IMR-90 (cell line): ENCODE data around the gene UQCRC1. TPM values are rescaled to one million over a fixed set of nuclear protein-coding genes. Genes with fewer than 3 reads are reported as not detected.

ENCODE experiments used
- ATAC-seq: fragments of 200-7000 bp; cut with Tn5 transposase; 2 replicates; pipeline ENCODE4 v1.9.1; 2020; ENCODE audit warnings: low read depth, mild to moderate bottlenecking, moderate library complexity
- BruUV-seq: library from RNA; stranded (reverse); fragments of 400-500 nt; replicated peaks from 2 replicates; lab custom pipeline; 2021; lab: Mats Ljungman, UMichigan
- CTCF ChIA-PET: fragments of 300-600 bp; formaldehyde crosslinking; extraction: SDS; loops from one replicate; lab custom pipeline; 2021; ENCODE audit warnings: antibody characterized with exemption; lab: Yijun Ruan, JAX
- POLR2A ChIA-PET: fragments of 300-600 bp; sonication (Branson Sonifier 250); formaldehyde crosslinking; loops from one replicate; lab custom pipeline; 2022; ENCODE audit warnings: antibody characterized with exemption; ENCODE audit not compliant: unreplicated experiment; lab: Charles Lee
- DNase-seq: peaks from one replicate; pipeline ENCODE4 v3.0.0; 2013
- H2AFZ ChIP-seq: replicated peaks from 2 replicates; pipeline ENCODE3; 2013; ENCODE audit warnings: low read length, mild to moderate bottlenecking; ENCODE audit not compliant: poor library complexity
- H2AK5ac ChIP-seq: 2 replicates; pipeline ENCODE4 v1.6.1; 2013; ENCODE audit warnings: low read depth, low read length, inconsistent platforms
- H2AK9ac ChIP-seq: replicated peaks from 2 replicates; pipeline ENCODE3; 2013; ENCODE audit warnings: mild to moderate bottlenecking, low read depth, low read length, moderate library complexity; ENCODE audit not compliant: poor library complexity
- H2BK120ac ChIP-seq: 2 replicates; pipeline ENCODE4 v1.6.1; 2013; ENCODE audit warnings: low read depth, low read length, inconsistent platforms
- H2BK15ac ChIP-seq: 3 replicates; pipeline ENCODE4 v1.6.1; 2013; ENCODE audit warnings: low read depth, low read length, inconsistent platforms
- H2BK20ac ChIP-seq: 2 replicates; pipeline ENCODE4 v1.6.1; 2013; ENCODE audit warnings: low read depth, mild to moderate bottlenecking, inconsistent platforms, low read length, moderate library complexity
- H2BK5ac ChIP-seq: 2 replicates; pipeline ENCODE4 v1.6.1; 2013; ENCODE audit warnings: mild to moderate bottlenecking, low read depth, low read length, inconsistent platforms; ENCODE audit not compliant: poor library complexity, severe bottlenecking
- H3K14ac ChIP-seq: replicated peaks from 2 replicates; pipeline ENCODE4 v1.6.1; 2013; ENCODE audit warnings: low read depth, low read length, inconsistent platforms
- H3K18ac ChIP-seq: 2 replicates; pipeline ENCODE4 v1.6.1; 2013; ENCODE audit warnings: low read depth, low read length, control low read depth
- H3K23ac ChIP-seq: 2 replicates; pipeline ENCODE4 v1.6.1; 2013; ENCODE audit warnings: low read depth, low read length, inconsistent platforms
- H3K27ac ChIP-seq: 2 replicates; pipeline ENCODE4 v1.5.1; 2013; ENCODE audit warnings: mild to moderate bottlenecking, control low read depth, low read length; ENCODE audit not compliant: insufficient read depth
- H3K27me3 ChIP-seq: 2 replicates; pipeline ENCODE4 v1.6.1; 2013; ENCODE audit warnings: low read length; ENCODE audit not compliant: control insufficient read depth, insufficient read depth
- H3K36me3 ChIP-seq: 2 replicates; pipeline ENCODE4 v1.6.1; 2013; ENCODE audit warnings: low read length, mixed read lengths; ENCODE audit not compliant: control insufficient read depth, insufficient read depth
- H3K4ac ChIP-seq: 2 replicates; pipeline ENCODE4 v1.6.1; 2013; ENCODE audit warnings: low read depth, low read length, inconsistent platforms
- H3K4me1 ChIP-seq: 2 replicates; pipeline ENCODE4 v1.6.1; 2013; ENCODE audit warnings: low read length, mixed read lengths; ENCODE audit not compliant: control insufficient read depth, insufficient read depth
- H3K4me2 ChIP-seq: 2 replicates; pipeline ENCODE4 v1.6.1; 2013; ENCODE audit warnings: low read depth, mild to moderate bottlenecking, control low read depth, low read length, moderate library complexity
- H3K4me3 ChIP-seq: 2 replicates; pipeline ENCODE4 v1.5.1; 2013; ENCODE audit warnings: low read depth, mild to moderate bottlenecking, control low read depth, low read length, moderate library complexity; ENCODE audit not compliant: insufficient read depth
- H3K56ac ChIP-seq: 2 replicates; pipeline ENCODE4 v1.6.1; 2013; ENCODE audit warnings: low read length, inconsistent platforms; ENCODE audit not compliant: insufficient read depth; ENCODE audit errors: extremely low read depth
- H3K79me1 ChIP-seq, 2 experiments: 2 replicates each; pipeline ENCODE4 v1.6.1; 2013; ENCODE audit warnings: low read length in 2 of 2, inconsistent platforms in 1 of 2, low read depth in 1 of 2
- H3K9ac ChIP-seq: 2 replicates; pipeline ENCODE4 v1.6.1; 2013; ENCODE audit warnings: low read depth, low read length, control low read depth
- H3K9me1 ChIP-seq: 2 replicates; pipeline ENCODE4 v1.6.1; 2013; ENCODE audit warnings: low read length, inconsistent platforms; ENCODE audit not compliant: insufficient read depth
- H3K9me3 ChIP-seq: 2 replicates; pipeline ENCODE4 v1.6.1; 2013; ENCODE audit warnings: low read length; ENCODE audit not compliant: control insufficient read depth, insufficient read depth
- H4K20me1 ChIP-seq: 2 replicates; pipeline ENCODE4 v1.6.1; 2013; ENCODE audit warnings: low read length, inconsistent platforms; ENCODE audit not compliant: insufficient read depth
- H4K5ac ChIP-seq: 2 replicates; pipeline ENCODE4 v1.6.1; 2013; ENCODE audit warnings: mild to moderate bottlenecking, low read depth, low read length, control low read depth
- H4K8ac ChIP-seq, 2 experiments: 2 replicates each; pipeline ENCODE4 v1.6.1; 2013; ENCODE audit warnings: low read depth in 2 of 2, low read length in 2 of 2, control low read depth in 1 of 2, inconsistent platforms in 1 of 2
- H4K91ac ChIP-seq: 2 replicates; pipeline ENCODE4 v1.6.1; 2013; ENCODE audit warnings: low read depth, low read length, inconsistent platforms; ENCODE audit not compliant: insufficient read depth
- BHLHE40 ChIP-seq: fragments of 150-350 bp; IDR thresholded peaks from 2 replicates; pipeline ENCODE4 v1.6.1; 2016; ENCODE audit warnings: mild to moderate bottlenecking, low read depth, low read length
- CEBPB ChIP-seq: IDR thresholded peaks from 2 replicates; pipeline ENCODE4 v1.6.1; 2012; ENCODE audit warnings: low read depth, low read length, improper control_type of control experiment
- MAZ ChIP-seq: IDR thresholded peaks from 2 replicates; pipeline ENCODE4 v1.6.1; 2012; ENCODE audit warnings: low read depth, mild to moderate bottlenecking, low read length, improper control_type of control experiment, moderate library complexity, borderline replicate concordance
- MXI1 ChIP-seq: IDR thresholded peaks from 2 replicates; pipeline ENCODE4 v1.6.1; 2012; ENCODE audit warnings: low read depth, mild to moderate bottlenecking, low read length, moderate library complexity, borderline replicate concordance
- NFE2L2 ChIP-seq: fragments of 150-350 bp; IDR thresholded peaks from 2 replicates; pipeline ENCODE4 v1.6.1; 2016; ENCODE audit warnings: low read depth, mild to moderate bottlenecking, low read length
- POLR2A ChIP-seq: IDR thresholded peaks from 2 replicates; pipeline ENCODE4 v1.6.1; 2012; ENCODE audit warnings: mild to moderate bottlenecking, low read depth, low read length
- RCOR1 ChIP-seq: IDR thresholded peaks from 2 replicates; pipeline ENCODE4 v1.6.1; 2012; ENCODE audit warnings: mild to moderate bottlenecking, low read length, improper control_type of control experiment; ENCODE audit not compliant: insufficient replicate concordance
- RFX5 ChIP-seq: IDR thresholded peaks from 2 replicates; pipeline ENCODE4 v1.8.0; 2012; ENCODE audit warnings: low read depth, mild to moderate bottlenecking, low read length, moderate library complexity
- SMC3 ChIP-seq: fragments of 150-350 bp; IDR thresholded peaks from 2 replicates; pipeline ENCODE4 v1.6.1; 2016; ENCODE audit warnings: low read depth, mild to moderate bottlenecking, antibody characterized with exemption, low read length, moderate library complexity
- WGBS, 2 experiments: methylation state at CpG; one replicate each; pipeline versions ENCODE4 v1.1.5 to v1.1.7; 2013; ENCODE audit warnings: missing lambda C conversion rate in 2 of 2; ENCODE audit not compliant: insufficient read length in 1 of 2; ENCODE audit errors: extremely low coverage in 2 of 2; 5-methylcytosine and 5-hydroxymethylcytosine counted together
- dilution Hi-C: fragments of 300-500 bp; cut with HindIII; formaldehyde crosslinking; loops from one replicate; pipeline ENCODE4 v1.14.3; 2018; ENCODE audit warnings: low sequenced_read_pairs; ENCODE audit not compliant: unreplicated experiment
- in situ Hi-C: fragments of 300-500 bp; cut with MboI; formaldehyde crosslinking; loops from 3 replicates; pipeline ENCODE4 v1.14.3; 2019; ENCODE audit warnings: low sequenced_read_pairs, inconsistent platforms, mixed read lengths
- intact Hi-C: fragments of 100-400 bp; cut with micrococcal nuclease; formaldehyde crosslinking; loops from 2 replicates; pipeline ENCODE4 v1.10.0; 2022
- polyA plus RNA-seq, 3 experiments: library from polyadenylated mRNA; depleted of rRNA; stranded (reverse); fragments of >200 nt; gene quantifications; 2 replicates each; pipeline ENCODE4 v1.2.3, GENCODE V29; 2012; ENCODE audit warnings: low replicate concordance in 1 of 3
- total RNA-seq: library from RNA; depleted of rRNA; stranded (reverse); fragments of >200 nt; gene quantifications from 2 replicates; pipeline ENCODE4 v1.2.3, GENCODE V29; 2012
- TF ChIP-seq, protein P1 (sequence below): conservative IDR thresholded peaks from 2 replicates; pipeline ENCODE4 v1.5.1; 2012; ENCODE audit warnings: mild to moderate bottlenecking, low read depth, low read length, improper control_type of control experiment
- TF ChIP-seq, protein P2 (sequence below): fragments of 150-350 bp; IDR thresholded peaks from 2 replicates; pipeline ENCODE4 v1.6.1; 2017; ENCODE audit warnings: mild to moderate bottlenecking, antibody characterized with exemption, low read length, low read depth

UQCRC1 gene
- total and polyA plus RNA-seq, 2 of the 4 experiments (the other 2 are of a cell fraction): 474 to 1,365 TPM

- ATAC-seq (no peak), DNase-seq (no peak)
- Histone ChIP-seq H3K9ac (peak overlapping the region; percentile 39), H2BK15ac (no peak overlapping the region), H2AFZ (peak overlapping the region; percentile 97), H3K27me3 (no peaks in the 10 kb centered on the region; the same call in 1 of the 2 replicates), H3K4ac (peak overlapping the region; percentile 31; the same call in 1 of the 2 replicates), H3K36me3 (no peaks in the 10 kb centered on the region), H3K4me3 (no peak overlapping the region), H3K27ac (peak overlapping the region; percentile 17; the same call in 1 of the 2 replicates), H4K91ac (peak overlapping the region; percentile 56; the same call in 1 of the 2 replicates), H2BK120ac (no peak overlapping the region; the same call in 1 of the 2 replicates), H4K8ac (peak overlapping the region; percentile 64 to 70; a peak in 2 of 4 replicates), H3K23ac (no peak overlapping the region), H3K9me1 (no peaks in the 10 kb centered on the region), H3K4me2 (peak overlapping the region; percentile 50; the same call in 1 of the 2 replicates), H3K4me1 (peaks cover 3% of the 10 kb centered on the region; the same call in 1 of the 2 replicates), H3K18ac (no peak overlapping the region), H3K79me1 (no peaks in the 10 kb centered on the region), H2AK9ac (peak overlapping the region; percentile 11), H2BK20ac (no peak overlapping the region), H2BK5ac (no peak overlapping the region), H3K9me3 (no peaks in the 10 kb centered on the region), H4K5ac (no peak overlapping the region), H3K14ac (no peak overlapping the region), H2AK5ac (peak overlapping the region; percentile 70; the same call in 1 of the 2 replicates), H3K56ac (no peak overlapping the region), H4K20me1 (no peaks in the 10 kb centered on the region)
- in situ Hi-C loops: no loop called here
- TF ChIP-seq, protein P1, sequence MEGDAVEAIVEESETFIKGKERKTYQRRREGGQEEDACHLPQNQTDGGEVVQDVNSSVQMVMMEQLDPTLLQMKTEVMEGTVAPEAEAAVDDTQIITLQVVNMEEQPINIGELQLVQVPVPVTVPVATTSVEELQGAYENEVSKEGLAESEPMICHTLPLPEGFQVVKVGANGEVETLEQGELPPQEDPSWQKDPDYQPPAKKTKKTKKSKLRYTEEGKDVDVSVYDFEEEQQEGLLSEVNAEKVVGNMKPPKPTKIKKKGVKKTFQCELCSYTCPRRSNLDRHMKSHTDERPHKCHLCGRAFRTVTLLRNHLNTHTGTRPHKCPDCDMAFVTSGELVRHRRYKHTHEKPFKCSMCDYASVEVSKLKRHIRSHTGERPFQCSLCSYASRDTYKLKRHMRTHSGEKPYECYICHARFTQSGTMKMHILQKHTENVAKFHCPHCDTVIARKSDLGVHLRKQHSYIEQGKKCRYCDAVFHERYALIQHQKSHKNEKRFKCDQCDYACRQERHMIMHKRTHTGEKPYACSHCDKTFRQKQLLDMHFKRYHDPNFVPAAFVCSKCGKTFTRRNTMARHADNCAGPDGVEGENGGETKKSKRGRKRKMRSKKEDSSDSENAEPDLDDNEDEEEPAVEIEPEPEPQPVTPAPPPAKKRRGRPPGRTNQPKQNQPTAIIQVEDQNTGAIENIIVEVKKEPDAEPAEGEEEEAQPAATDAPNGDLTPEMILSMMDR: no peak
- no peak for TF ChIP-seq NFE2L2
- no peak for TF ChIP-seq MAZ
- TF ChIP-seq SMC3: no peak
- no peak for TF ChIP-seq POLR2A
- TF ChIP-seq MXI1: no peak
- no peak for TF ChIP-seq CEBPB
- no peak for TF ChIP-seq BHLHE40
- TF ChIP-seq, protein P2, sequence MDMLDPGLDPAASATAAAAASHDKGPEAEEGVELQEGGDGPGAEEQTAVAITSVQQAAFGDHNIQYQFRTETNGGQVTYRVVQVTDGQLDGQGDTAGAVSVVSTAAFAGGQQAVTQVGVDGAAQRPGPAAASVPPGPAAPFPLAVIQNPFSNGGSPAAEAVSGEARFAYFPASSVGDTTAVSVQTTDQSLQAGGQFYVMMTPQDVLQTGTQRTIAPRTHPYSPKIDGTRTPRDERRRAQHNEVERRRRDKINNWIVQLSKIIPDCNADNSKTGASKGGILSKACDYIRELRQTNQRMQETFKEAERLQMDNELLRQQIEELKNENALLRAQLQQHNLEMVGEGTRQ: no peak
- TF ChIP-seq RCOR1: no peak
- no peak for TF ChIP-seq RFX5
- intact Hi-C loops: loop anchor here (2.0 kb wide), 1 partner anchor 44 kb away; no protein-coding TSS in a partner anchor
- CTCF ChIA-PET: interaction anchor here (1.0 kb wide), 1 partner anchor 22 kb away, joined by 3 read pairs; no protein-coding TSS in a partner anchor
- no TSS peak for BruUV-seq
- dilution Hi-C loops: no loop called here
- 54% methylated on average over 17 of the region's 45 CpGs; no CpG with 5 or more reads in 1 of the 2 experiments for WGBS, 2 experiments
- POLR2A ChIA-PET: no interaction called here
Observed at GRCh38 chr3:48656841-48657281, 47.4 kb upstream of the UQCRC1 start.
